Fibroblast of villous mesenchyme (primary cell): Measurements from ENCODE around the gene IQSEC1. TPM values are rescaled to one million over a fixed set of nuclear protein-coding genes. Genes with fewer than 3 reads are reported as not detected.
"Not testable (repeated sequence)": the region's sequence is repeated elsewhere in the genome, so short reads cannot be mapped to it uniquely, and the experiment has no call there.

Experiments
- DNase-seq: peaks from one replicate; pipeline ENCODE4 v3.0.0-alpha.2; 2010; ENCODE audit warnings: low read depth
- H3K4me3 ChIP-seq: 2 replicates; pipeline ENCODE4 v1.5.1; 2011; ENCODE audit warnings: low read depth, mild to moderate bottlenecking, low read length
- CTCF ChIP-seq: IDR thresholded peaks from 2 replicates; pipeline ENCODE4 v1.5.1; 2012; ENCODE audit warnings: low read depth, mild to moderate bottlenecking, low read length; ENCODE audit not compliant: insufficient read depth
- total RNA-seq: library from RNA; depleted of rRNA; stranded (reverse); fragments of >200 nt; gene quantifications from 2 replicates; pipeline ENCODE4 v1.2.3, GENCODE V29; 2012

IQSEC1 gene
- total RNA-seq, 1 donor = 19.9 TPM

- DNase-seq = no peak
- TF ChIP-seq CTCF = no peak
Measured at GRCh38 chr3:12886106-12886679, 187.0 kb downstream of the IQSEC1 start.

GRCh38 chr3:12885583-12885930, 187.7 kb downstream of the IQSEC1 start:
- no peak overlapping the region for H3K4me3 ChIP-seq
- no peak for DNase-seq
- TF ChIP-seq CTCF = no peak

More at GRCh38 chr3:12886106-12886679, 187.0 kb downstream of the IQSEC1 start:
- no peak overlapping the region for H3K4me3 ChIP-seq

- no peak overlapping the region for H3K4me3 ChIP-seq
- DNase-seq = no peak
- no peak for TF ChIP-seq CTCF
Measured at GRCh38 chr3:12884790-12885582, 188.2 kb downstream of the IQSEC1 start.

GRCh38 chr3:12884186-12884680, 189.0 kb downstream of the IQSEC1 start:
- DNase-seq = peak; percentile 12
- TF ChIP-seq CTCF = no peak
- no peak overlapping the region for H3K4me3 ChIP-seq

- no peak for DNase-seq
- no peak for TF ChIP-seq CTCF
- no peak overlapping the region for H3K4me3 ChIP-seq
Measured at GRCh38 chr3:12882336-12883310, 190.6 kb downstream of the IQSEC1 start.

- H3K4me3 ChIP-seq, DNase-seq: not testable (repeated sequence)
Measured at GRCh38 chr3:12881858-12882257, 191.4 kb downstream of the IQSEC1 start.

GRCh38 chr3:12879191-12879815, 193.9 kb downstream of the IQSEC1 start:
- no peak for TF ChIP-seq CTCF
- DNase-seq = no peak
- no peak overlapping the region for H3K4me3 ChIP-seq

GRCh38 chr3:12878758-12879157, 194.5 kb downstream of the IQSEC1 start:
- H3K4me3 ChIP-seq, DNase-seq: not testable (repeated sequence)
